Muscle of back (tissue), 13 donors: ENCODE data around the gene SIVA1. TPM values are rescaled to one million over a fixed set of nuclear protein-coding genes. Genes with fewer than 3 reads are reported as not detected.
A peak's percentile ranks its signal among the peaks of the same experiment; 100 is the strongest.

Source experiments
- DNase-seq, 3 donors: peaks; one replicate each; pipeline versions ENCODE4 v3.0.0 to v3.0.0-alpha.2; 2013
- long read RNA-seq, 9 donors: transcript quantifications; one replicate each; lab custom pipeline, GENCODE V29; 2026
- polyA plus RNA-seq, 10 donors: library from polyadenylated mRNA; unstranded; fragments of 120-200 nt; gene quantifications; one replicate each; pipeline ENCODE4 v1.2.1, GENCODE V29; 2013; ENCODE audit not compliant: insufficient read length in 10 of 10

SIVA1 gene, protein sequence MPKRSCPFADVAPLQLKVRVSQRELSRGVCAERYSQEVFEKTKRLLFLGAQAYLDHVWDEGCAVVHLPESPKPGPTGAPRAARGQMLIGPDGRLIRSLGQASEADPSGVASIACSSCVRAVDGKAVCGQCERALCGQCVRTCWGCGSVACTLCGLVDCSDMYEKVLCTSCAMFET
- 10 to 100 TPM; 48.4 to 90.0 (median 70.7) TPM for polyA plus RNA-seq
- long read RNA-seq, donor 1, full-length matches to known transcripts = 57 of 100 reads
- long read RNA-seq, donor 1, partial matches to known transcripts = 35 of 100 reads
- long read RNA-seq, donor 1, other reads (novel, unspliced or antisense) = 8 of 100 reads
- long read RNA-seq, donor 2, transcript SIVA1-201 (4 exons, 802 nt) = major isoform, 35 of 74 reads
- long read RNA-seq, donor 2, partial matches to known transcripts = 29 of 74 reads
- long read RNA-seq, donor 2, other reads (novel, unspliced or antisense) = 5 of 74 reads
- long read RNA-seq, donor 3 = 0 reads
- long read RNA-seq, donor 4, transcript SIVA1-201 (4 exons, 802 nt) = major isoform, 40 of 88 reads
- long read RNA-seq, donor 4, partial matches to known transcripts = 44 of 88 reads
- long read RNA-seq, donor 4, other reads (novel, unspliced or antisense) = 0 of 88 reads
- long read RNA-seq, donor 5, full-length matches to known transcripts = 80 of 111 reads
- long read RNA-seq, donor 5, partial matches to known transcripts = 20 of 111 reads
- long read RNA-seq, donor 5, other reads (novel, unspliced or antisense) = 11 of 111 reads
- long read RNA-seq, donor 6, transcript SIVA1-201 (4 exons, 802 nt) = major isoform, 78 of 136 reads
- long read RNA-seq, donor 6, partial matches to known transcripts = 40 of 136 reads
- long read RNA-seq, donor 6, other reads (novel, unspliced or antisense) = 13 of 136 reads
- long read RNA-seq, donor 7, transcript SIVA1-201 (4 exons, 802 nt) = major isoform, 35 of 73 reads
- long read RNA-seq, donor 7, partial matches to known transcripts = 27 of 73 reads
- long read RNA-seq, donor 7, other reads (novel, unspliced or antisense) = 7 of 73 reads
- long read RNA-seq, donor 8, transcript SIVA1-201 (4 exons, 802 nt) = major isoform, 51 of 98 reads
- long read RNA-seq, donor 8, partial matches to known transcripts = 41 of 98 reads
- long read RNA-seq, donor 8, other reads (novel, unspliced or antisense) = 0 of 98 reads
- long read RNA-seq, donor 9, partial matches to known transcripts = 0 of 6 reads
- long read RNA-seq, donor 9, other reads (novel, unspliced or antisense) = 0 of 6 reads

DNA sequence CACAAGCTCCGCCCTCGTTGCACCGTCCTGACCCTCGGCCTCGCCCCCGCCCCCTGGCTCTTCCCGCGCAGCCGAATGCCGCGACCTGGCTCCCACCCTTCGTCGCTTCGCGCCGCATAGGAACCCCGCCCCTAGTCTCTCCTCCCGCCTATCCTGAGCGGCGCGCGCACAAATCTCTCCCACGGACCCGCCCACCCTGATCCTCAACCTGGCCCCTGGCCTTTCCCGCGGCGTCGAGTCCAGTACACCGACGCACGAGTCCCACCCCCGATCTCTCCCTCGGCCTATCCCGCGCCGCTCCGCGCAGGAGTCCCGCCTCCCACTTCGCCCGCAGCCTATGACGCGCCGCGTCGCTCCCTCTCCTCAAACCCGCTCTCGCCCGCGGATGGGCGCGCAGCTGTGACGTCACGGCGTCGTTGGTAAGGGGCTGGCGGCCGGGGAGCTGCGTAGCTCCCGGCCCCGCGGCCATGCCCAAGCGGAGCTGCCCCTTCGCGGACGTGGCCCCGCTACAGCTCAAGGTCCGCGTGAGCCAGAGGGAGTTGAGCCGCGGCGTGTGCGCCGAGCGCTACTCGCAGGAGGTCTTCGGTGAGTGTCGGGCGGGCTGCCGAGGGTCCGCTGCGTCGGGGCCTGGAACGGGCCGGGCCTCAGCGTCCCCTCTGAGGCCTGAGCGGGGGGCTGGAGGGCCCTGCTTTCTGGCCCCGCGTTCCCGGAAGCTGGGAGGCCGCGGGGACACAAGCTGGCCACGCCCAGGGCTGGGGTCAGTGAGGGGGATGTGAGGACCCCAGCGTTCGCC is at the start of gene SIVA1:
Gene SIVA1 (plus strand): TSS at position 413 of the 793 bp plus-strand sequence. CDS start 55 bp downstream, at position 468.
- peak; percentile 99 to 100 (median 100) for DNase-seq

DNA sequence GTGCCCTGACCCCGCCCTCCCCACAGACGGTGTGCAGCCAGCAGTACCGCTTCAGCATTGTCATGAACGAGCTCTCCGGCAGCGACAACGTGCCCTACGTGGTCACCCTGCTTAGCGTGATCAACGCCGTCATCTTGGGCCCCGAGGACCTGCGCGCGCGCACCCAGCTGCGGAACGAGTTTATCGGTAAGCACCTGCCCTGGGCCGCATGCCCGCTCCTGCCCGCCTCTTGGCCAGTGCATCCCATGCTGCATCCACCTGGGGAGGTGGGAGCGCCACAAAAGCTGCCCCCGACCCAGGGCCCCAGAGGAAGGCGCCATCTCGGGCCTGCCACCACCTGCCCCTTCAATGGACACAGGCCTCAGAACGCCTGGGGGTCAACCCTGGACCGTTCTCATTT is 49.7 kb upstream of the SIVA1 start:
- no peak for DNase-seq

DNA sequence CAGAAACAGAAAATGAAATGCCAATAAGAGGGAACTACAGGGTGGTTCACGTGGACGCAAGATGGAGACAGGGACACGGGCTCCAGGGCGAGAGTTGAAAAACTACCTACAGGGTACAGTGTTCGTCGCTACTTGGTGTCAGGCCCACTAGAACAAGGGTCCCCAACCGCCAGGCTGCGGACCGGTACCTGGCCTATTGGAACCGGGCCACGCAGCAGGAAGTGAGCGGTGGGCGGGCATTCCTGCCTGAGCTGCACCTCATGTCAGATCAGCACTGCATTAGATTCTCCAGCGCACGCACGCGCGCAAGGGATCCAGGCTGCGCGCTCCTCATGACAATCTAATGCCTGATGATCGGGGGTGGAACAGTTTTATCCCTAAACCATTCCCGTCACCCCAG is 48.7 kb upstream of the SIVA1 start:
- DNase-seq = no peak

DNA sequence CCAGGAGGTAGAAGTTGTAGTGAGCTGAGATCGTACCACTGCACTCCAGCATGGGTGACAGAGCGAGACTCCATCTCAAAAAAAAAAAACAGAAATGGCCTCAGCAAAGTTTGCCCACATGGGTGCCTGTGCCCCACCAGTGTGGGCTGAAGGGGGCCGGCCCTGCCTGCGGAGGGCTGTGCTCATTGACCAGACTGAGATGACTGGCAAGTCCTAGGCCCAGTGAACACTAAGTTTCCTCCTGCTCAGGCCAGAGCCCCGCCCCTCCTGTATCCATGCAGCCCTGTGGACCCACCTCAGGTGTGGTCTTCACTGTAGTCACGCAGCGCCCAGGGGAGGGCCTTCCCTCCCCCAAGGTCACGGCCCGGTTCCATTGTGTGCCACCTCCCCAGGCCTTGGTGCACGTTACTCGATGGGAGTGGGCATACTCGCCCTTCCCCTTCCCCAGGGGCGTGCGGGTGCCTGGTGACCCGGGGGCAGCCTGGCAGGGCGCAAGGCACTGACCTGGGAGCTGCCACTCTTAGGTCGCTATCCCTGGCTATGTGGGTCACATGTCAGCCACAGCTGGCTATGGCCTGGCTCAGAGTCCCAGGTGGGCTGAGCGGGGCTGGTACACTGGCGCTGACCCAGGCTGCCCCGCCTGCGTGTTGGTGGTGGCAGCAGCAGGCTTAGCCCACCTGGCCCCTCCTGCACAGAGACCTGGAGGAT is 47.5 kb upstream of the SIVA1 start:
- no peak for DNase-seq

DNA sequence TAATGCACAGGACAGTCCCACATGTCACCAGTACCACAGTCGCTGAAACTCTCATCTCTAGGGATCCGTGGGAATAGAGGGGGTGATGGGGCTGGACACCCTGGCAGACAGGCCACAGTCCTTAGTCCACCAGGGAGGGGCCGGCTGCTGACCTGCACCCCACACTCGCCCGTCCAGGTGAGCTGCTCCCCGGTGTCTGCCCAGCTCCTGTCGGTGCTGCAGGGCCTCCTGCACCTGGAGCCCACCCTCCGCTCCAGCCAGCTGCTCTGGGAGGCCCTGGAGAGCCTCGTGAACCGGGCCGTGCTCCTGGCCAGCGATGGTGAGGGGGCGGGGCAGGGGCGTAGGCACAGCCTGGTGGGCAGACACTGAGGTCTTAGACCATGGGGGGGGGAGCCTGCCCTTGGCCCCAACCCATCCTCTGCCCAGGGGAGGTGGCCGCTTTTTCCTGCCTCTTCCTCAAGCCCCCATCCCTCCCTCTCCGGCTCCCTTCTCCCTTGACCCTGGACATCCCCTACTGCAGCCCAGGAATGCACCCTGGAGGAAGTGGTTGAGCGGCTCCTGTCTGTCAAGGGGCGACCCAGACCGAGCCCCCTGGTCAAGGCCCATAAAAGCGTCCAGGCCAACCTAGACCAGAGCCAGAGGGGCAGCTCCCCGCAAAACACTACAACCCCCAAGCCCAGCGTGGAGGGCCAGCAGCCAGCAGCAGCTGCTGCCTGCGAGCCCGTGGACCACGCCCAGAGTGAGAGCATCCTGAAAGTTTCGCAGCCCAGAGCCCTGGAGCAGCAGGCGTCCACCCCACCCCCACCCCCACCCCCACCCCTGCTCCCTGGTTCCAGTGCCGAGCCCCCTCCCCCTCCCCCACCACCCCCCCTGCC is 46.0 kb upstream of the SIVA1 start:
- peak in 1 of 3 donors; percentile 82 for DNase-seq

DNA sequence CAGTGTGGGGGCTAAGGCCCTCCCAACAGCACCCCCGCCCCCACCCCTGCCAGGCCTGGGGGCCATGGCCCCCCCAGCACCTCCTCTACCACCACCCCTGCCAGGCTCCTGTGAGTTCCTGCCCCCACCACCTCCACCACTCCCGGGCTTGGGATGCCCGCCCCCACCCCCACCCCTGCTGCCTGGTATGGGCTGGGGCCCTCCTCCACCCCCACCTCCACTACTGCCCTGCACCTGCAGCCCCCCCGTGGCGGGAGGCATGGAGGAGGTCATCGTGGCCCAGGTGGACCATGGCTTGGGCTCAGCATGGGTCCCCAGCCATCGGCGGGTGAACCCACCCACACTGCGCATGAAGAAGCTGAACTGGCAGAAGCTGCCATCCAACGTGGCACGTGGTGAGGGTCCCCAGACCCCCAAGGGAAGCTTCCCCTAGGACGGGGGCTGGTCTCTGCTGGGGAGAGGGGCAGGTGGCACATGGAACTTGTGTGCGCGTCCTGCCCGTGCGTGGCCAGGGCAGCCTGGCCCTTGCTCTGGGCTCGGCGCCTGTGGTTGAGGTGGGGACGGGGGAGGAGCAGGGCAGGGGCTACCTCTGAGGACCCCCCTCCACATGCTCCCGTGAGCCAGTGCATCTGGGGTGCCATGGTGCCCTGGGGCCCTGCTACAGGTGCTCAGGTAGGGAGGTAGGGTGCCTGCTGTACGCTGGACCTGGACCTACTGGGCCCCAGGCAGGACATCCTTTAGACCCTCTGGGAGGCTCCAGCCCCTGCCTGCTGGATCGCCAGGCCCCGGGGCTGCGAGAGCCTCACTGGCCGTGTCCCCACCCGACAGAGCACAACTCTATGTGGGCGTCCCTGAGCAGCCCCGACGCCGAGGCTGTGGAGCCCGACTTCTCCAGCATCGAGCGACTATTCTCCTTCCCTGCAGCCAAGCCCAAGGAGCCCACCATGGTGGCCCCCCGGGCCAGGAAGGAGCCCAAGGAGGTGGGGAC is 45.0 kb upstream of the SIVA1 start:
- no peak for DNase-seq

DNA sequence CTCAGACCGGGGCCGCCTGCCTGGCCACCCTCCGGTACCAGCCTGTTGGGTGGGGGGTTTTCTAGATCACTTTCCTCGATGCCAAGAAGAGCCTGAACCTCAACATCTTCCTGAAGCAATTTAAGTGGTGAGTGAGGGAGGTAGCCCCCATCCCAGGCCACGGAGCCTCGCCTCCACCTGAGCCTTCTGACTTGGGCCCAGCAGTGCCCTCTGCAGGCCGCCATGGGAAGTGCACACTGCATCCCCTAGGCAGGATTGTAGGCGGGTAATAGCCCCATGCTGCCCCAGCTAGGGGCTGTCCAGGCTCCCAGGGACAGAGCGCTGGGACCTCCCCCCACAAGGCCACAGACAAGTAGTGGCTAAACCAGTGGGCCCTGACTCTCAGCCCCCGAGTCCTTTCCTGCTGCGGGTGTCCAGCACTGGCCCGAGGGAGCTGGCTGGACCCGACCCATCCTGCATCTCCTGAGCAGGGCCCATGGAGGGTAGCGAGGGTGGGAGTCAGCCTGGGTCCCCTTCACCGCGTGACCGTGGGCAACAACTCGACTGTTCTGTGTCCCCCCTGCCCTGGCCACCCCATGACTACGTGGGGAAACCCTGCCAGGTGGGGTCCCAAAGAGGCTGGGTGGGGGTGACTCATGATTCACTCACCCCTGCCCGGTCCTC is 44.2 kb upstream of the SIVA1 start:
- peak in 1 of 3 donors; percentile 86 for DNase-seq

DNA sequence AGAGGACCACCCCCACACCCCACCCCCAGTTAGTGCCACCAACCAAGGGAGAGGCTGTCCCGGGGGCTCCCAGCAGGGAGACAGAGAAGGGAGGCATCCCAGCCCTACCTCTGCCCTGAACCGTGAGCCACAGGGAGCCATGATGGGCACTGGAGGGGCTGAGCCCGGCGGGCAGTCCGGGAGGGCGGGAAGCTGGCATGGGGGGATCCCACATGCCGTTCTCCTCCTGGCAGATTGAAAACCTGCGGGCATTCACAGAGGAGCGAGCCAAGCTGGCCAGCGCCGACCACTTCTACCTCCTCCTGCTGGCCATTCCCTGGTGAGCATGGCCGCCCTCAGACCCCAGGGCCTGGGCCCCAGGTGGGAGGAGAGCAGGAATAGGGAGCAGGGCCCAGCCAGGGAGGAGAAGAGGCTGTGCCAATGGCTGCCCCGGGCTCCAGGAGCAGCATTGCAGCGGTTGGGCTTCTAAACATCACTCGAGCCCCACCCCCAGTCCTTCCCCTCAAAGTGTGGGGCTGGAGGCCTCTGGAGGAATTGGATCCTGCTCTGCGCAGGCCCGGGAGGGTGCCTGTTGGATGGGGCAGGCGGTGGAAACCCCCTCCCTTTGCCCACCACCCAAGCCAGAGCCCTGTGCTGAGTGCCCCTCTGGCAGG is 43.4 kb upstream of the SIVA1 start:
- DNase-seq = no peak

DNA sequence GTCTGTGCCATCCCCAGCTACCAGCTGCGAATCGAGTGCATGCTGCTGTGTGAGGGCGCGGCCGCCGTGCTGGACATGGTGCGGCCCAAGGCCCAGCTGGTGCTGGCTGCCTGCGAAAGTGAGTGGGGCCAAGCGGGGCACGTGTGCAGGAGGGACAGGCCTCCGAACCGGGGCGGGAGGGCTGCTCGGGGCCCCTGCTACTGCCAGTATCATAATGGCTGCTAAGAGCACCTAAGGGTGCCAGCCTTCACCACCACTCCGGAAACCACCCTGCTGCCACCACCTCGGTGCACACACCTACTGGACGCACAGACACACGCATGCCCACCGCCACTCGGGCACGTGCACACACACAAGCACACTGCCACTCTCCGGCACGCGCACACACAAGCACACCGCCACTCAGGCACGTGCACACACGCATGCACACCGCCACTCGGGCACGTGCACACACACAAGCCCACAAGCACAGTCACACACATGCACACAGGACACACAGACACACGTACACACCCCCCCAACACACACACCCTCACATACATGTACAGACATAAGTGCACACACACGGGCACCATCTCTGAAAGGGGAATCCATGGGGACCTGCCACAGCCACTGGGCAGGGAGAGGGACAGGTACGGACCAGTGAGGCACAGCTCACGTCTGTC is 42.7 kb upstream of the SIVA1 start:
- no peak for DNase-seq

DNA sequence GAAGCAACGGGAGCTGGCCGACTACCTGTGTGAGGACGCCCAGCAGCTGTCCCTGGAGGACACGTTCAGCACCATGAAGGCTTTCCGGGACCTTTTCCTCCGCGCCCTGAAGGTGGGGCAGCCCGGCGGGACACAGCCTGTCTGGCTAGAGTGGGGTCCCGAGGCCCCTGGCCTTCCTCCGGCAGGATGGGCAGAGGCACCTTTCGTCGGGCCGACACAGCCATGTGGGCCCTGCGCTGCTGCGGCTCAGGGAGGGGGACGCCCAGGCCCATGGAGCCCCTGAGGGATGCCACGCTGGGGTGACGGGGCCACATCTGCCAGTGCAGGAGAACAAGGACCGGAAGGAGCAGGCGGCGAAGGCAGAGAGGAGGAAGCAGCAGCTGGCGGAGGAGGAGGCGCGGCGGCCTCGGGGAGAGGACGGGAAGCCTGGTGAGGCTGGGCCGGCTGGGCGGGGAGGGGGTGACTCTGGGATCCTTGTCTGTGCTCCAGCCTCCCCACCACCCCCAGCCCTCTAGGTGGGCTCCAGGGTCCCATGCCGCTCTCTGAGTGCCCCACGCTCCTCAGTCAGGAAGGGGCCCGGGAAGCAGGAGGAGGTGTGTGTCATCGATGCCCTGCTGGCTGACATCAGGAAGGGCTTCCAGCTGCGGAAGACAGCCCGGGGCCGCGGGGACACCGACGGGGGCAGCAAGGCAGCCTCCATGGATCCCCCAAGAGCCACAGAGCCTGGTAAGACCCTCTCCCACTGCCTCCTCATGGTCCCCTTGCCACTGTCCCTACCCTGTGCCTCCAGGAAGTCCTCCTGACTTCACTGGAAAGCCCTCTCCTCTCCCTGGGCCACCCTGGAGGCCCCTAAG is 39.8 kb upstream of the SIVA1 start:
- DNase-seq = no peak

DNA sequence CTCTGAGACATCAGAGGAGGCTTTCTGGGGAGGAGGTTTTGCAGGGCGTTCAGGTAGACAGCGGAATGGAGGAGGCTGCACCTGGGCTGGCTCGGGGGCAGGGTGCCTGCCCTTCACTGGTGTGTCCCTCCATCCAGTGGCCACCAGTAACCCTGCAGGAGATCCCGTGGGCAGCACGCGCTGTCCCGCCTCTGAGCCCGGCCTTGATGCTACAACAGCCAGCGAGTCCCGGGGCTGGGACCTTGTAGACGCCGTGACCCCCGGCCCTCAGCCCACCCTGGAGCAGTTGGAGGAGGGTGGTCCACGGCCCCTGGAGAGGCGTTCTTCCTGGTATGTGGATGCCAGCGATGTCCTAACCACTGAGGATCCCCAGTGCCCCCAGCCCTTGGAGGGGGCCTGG is 38.9 kb upstream of the SIVA1 start:
- DNase-seq = no peak

DNA sequence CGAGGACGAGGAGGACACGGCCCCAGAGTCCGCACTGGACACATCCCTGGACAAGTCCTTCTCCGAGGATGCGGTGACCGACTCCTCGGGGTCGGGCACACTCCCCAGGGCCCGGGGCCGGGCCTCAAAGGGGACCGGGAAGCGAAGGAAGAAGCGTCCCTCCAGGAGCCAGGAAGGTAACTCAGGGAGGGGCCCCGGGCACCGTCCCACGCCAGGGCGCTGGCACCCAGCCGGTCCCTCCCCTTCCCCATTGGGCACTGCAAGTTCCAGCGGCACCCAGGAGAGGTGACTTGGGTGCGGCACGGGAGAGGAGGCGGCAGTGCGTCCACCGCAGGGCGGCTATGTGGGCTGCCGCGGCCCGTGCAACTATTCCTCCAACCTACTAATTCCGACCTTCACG is 38.3 kb upstream of the SIVA1 start:
- no peak for DNase-seq

DNA sequence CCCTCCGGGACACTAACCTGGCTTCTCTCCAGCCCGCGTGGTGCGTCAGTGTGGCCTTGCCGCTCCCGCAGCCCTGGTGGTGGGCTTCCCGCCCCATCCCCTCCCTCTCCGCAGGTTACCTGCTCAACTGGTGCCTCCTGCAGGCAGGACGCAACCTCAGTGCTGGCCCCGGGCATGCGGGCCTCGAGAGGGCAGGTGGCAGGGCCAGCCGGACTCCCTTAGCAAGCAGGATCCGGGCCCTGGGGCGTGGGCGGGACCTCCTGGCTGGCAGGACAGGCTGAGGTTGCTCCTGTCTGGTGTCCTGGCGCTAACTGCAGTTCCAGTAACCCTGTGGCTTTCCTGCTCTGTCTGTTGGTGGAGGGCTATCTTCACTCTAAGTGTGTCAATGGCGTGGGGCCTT is 37.5 kb upstream of the SIVA1 start:
- DNase-seq = no peak

DNA sequence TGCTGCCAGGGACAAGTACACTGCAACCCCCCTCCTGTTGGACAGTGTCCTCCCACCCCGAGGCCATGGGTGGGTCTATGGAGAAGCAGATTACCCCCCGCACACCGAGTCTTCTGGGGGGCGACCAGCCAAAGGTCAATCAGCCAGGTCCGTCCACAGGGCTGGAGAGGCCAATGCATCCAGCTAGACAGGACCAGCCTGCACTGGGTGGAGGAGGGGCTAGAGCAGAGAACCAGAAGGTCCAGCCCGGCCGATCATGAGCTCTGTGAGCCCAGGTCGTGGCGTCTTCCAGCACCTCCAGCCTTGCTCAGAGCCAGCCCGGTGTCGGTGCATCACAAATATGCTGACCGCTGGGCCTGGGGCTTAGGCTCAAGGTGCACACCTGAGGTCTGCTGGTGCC is 37.1 kb upstream of the SIVA1 start:
- DNase-seq = no peak

DNA sequence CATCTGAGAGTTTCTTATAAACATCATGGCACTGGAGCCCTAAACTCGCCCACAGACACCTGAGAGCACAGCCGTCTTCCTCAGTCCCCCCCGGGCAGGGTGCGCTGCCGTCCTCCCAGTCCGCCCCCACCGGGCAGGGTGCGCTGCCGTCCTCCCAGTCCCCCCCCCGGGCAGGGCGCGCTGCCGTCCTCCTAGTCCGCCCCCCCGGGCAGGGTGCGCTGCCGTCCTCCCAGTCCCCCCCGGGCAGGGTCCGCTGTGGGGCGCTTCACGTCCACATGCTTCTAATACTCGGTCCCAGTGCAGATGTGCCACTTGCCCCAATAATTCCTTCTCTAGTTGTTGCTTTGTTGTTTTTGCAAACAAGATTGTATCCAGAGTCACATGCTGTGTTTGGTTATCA is 35.8 kb upstream of the SIVA1 start:
- DNase-seq = no peak
